HK-2 (cell line): ENCODE measurements around the gene ATM.
"Not testable (repeated sequence)": the region's sequence is repeated elsewhere in the genome, so short reads cannot be mapped to it uniquely, and the experiment has no call there.

ENCODE experiments used
- DNase-seq: peaks from one replicate; pipeline ENCODE4 v3.0.0-alpha.2; 2018; ENCODE audit not compliant: unreplicated experiment

ATM gene

DNA sequence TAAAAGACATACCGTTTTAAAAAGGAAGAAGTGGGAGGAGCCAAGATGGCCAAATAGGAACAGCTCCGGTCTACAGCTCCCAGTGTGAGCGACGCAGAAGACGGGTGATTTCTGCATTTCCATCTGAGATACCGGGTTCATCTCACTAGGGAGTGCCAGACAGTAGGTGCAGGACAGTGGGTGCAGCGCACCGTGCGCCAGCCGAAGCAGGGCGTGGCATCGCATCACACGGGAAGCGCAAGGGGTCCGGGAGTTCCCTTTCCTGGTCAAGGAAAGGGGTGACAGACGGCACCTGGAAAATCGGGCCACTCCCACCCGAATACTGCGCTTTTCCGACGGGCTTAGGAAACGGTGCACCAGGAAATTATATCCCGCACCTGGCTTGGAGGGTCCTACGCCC, 150.6 kb downstream of the ATM start:
- not testable (repeated sequence) for DNase-seq

DNA sequence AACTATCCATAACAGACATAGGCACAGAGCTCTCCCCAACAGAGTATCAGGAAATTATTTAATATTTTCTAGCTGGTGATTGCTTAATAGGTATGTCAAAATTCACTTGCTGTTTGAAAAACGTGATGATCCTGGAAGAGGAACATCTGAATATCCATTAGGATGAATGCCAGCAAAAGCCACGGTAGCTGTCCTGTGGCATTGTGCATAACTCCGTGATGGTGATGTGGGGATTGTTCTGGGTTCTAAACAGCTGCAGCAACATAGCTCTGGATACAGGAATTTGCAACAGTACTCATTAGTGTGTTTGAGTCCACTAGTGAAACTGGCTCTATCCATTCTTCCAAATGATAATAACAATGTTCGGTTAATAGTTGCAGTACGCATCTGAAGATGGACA, 165.7 kb downstream of the ATM start:
- DNase-seq = no peak

DNA sequence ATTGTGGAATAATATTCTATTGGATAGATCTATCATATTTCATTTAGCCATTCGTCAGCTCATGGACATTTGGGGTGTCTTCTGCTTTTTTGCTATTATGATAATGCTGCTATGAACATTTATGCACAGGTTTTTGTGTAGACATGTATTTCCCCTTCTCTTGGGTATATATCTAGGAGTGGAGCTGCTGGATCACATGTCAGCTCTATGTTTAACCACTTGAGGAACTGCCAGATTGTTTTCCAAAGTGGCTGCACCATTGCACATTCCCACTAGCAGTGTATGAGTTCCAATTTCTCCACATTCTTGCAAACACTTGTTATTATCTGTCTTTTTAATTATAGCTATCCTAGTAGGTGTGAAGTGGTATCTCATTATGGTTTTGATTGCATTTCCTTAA, 169.5 kb downstream of the ATM start:
- no peak for DNase-seq

DNA sequence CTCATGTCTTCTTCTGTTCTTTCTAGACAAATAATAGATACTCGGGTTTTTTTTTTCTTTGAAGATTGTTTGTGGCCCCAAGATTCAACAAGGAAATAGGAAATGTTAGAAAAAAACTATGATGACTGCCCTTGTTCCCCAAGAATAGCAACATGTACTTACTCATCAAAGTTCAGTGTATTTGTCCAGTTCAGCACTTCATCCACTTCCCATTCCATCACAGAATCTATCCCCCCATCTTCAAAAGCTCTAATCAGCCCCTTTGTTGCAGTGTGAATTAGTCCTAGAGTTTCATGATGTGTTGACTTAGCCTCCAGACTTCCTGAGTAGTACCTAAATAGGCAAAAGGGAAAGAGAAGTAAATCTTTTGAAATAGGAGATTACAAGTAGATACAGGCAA, 170.2 kb downstream of the ATM start:
- DNase-seq = no peak

DNA sequence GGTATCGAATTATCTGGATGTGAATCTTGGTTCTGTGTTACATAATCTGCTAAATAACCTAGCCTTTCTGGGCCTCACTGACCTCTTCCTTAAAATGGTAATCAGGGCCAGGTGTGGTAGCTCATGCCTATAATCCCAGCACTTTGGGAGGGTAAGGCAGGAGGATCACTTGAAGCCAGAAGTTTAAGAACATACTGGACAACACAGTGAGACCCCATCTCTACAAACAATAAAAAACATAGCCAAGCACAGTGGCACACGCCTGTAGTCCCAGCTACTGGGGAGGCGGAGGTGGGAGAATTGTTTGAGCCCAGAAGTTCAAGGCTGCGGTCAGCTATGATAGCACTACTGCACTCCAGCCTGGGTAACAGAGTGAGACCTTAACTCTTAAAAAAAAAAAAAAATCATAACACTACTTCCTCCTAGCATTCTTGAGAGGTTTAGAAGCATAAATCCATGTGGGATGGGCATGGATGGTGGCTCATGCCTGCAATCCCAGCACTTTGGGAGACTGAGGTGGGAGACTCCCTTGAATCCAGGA, 171.9 kb downstream of the ATM start:
- no peak for DNase-seq

DNA sequence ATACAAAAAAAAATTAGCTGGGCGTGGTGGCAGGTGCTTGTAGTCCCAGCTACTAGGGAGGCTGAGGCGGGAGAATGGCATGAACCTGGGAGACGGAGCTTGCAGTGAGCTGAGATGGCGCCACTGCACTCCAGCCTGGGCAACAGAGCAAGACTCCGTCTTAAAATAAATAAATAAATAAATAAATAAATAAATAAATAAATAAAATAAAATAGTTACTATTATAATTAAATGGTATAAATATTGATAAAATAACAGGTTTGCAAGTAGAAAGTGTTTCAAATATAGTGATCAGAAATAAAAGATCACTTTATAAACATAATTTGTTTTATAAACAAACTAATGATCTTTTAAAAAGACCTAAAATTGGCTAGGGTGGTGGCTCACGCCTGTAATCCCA, 173.8 kb downstream of the ATM start:
- DNase-seq = not testable (repeated sequence)

DNA sequence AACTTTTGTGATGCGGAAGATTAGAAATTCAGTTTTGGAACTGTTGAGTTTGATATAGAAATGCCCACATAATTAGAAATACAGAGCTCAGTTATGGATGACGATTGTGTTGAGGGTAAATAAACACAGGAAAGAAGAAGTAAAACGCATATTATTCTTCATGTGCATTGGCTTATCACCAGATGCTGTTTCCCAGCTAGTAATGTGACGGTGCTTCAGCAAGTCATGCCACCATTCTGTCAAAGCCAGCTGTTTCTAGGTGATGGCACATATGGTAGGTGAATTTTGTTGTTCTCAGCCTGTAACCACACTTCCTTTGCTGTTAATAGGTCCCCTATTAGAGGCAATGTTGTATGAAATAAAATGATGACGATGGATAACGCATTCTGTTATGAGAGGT, 175.6 kb downstream of the ATM start:
- DNase-seq = no peak

DNA sequence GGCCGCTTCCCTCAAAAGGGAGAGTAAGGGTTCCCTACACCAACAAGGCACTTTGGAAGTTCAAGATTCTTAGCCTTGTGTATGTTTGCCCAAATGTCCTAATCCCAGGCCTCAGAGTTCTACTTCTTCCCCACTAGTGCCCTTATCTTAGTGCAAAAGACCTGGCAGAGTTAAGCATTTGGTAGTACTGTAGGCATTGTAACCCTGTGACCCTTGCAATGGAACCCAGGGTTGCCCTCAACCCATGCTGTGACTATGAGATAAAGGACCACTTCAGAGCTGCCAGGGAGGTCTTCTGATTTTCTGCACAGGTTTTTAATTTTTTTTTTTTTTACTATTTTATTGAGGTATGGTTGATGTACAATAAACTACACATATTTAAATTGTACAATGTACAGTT, 179.4 kb downstream of the ATM start:
- no peak for DNase-seq

DNA sequence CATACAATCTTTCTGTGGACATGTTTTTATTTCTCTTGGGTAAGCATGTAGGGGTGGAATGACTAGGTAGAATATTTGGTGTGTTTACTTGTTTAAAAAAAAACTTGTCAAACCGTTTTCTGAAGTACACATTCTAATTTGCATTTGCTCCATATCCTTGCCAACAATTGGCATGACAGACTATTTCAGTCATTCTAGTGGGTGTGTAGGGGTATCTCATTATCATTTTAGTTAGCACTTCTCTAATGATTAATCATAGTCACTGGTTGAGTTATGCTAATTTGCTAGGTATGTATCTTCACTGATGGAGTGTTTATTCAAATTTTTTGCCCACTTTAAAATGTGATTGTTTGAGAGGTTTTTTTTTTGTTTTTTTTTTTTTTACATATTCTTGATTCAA, 180.2 kb downstream of the ATM start:
- DNase-seq = no peak

DNA sequence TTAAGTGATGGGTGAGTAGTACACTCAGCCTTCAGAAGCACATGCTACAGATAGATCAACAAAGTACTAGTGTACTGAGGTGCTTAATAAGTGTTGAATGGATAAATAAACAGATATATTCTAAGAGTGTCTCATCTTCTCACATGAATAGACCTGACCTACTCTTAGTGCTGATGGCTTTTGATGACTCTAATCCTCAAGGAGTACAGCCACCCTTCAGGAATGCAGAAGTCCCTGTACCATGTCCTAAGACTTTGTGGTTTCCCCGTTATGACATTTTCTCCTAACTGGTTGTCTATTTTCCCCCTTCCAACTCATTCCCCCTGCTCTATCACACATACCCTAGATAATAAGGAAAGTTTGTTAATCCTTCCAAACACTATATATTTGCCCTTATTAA, 182.8 kb downstream of the ATM start:
- DNase-seq = no peak

DNA sequence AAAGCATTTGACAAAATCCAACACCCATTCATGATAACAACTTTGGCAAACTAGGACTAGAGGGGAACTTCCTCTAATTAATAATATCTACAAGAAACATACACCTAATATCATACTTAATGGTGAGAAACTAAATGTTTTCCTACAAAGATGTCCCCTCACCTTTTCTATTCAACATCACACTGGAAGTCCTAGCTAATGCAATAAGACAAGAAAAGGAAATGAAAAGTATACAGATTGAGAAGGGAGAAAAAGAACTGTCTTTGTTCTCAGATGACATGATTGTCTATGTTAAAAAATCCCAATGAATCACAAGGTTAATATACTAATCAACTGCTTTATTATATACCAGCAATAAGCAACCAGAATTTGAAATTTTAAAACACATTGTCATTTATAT, 192.1 kb downstream of the ATM start:
- no peak for DNase-seq

DNA sequence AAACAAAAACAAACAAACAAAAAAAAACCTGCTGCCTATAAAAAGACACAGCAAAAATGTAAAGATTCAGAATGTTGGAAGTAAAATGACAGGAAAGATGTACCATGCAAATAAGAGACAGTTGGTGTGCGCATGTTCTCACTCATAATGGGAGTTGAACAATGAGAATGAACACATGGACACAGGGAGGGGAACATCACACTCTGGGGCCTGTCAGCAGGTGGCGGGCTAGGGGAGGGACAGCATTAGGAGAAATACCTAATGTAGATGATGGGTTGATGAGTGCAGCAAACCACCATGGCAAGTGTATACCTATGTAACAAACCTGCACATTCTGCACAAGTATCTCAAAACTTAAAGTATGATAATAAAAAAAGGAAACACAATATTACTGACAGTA, 194.7 kb downstream of the ATM start:
- not testable (repeated sequence) for DNase-seq
